GM21390 (cell line): ENCODE results near the gene UTP11.

ENCODE experiments used
- ATAC-seq: cut with Tn5 transposase; IDR thresholded peaks from one replicate; pipeline ENCODE4 v1.9.1; 2021; ENCODE audit not compliant: unreplicated experiment

The UTP11 gene

DNA sequence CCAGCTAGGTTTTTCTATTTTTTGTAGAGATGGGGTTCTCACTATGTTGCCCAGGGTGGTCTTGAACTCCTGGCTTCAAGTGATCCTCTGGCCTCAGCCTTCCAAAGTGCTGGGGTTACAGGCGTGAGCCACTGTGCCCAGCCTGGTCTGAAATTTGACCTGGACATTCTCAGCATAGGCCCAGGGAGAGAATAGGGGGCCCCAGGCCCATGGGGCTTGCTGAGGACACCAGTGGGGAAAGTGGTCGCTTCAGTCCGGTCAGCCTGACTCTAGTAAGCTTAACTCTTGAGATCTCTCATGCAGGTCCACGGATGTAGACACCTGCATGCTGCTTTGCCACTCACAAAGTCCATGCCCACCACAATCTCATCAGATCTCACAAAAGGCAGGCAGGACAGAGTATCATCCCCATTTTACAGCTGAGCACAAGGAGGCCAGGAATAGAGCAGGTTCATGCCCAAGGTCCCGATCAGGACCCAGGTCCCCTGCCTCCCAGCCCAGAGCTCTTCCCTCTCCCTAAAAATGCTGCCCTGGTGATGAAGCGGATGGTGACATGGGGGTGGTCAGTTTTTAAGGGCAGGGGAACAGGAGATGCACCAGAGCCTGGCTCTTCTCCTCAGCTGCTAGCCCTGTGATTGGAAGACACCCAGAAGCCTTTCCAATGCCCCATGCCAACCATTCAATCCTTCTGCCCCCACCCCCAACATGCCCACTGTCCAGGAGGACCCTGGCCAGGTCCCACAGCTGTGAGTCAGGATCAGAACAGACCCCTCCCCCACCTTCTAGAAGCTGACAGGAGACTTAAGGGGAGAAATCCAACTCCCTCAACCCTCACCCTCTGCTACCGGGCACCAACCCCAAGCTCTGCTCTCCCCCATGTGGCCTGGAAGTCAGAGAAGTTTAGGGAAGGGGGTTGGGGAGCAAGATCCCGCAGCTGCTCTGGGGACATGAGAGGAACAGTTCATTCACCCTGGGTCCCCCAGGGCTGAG lies 9.0 kb upstream of the UTP11 start:
- no peak for ATAC-seq

DNA sequence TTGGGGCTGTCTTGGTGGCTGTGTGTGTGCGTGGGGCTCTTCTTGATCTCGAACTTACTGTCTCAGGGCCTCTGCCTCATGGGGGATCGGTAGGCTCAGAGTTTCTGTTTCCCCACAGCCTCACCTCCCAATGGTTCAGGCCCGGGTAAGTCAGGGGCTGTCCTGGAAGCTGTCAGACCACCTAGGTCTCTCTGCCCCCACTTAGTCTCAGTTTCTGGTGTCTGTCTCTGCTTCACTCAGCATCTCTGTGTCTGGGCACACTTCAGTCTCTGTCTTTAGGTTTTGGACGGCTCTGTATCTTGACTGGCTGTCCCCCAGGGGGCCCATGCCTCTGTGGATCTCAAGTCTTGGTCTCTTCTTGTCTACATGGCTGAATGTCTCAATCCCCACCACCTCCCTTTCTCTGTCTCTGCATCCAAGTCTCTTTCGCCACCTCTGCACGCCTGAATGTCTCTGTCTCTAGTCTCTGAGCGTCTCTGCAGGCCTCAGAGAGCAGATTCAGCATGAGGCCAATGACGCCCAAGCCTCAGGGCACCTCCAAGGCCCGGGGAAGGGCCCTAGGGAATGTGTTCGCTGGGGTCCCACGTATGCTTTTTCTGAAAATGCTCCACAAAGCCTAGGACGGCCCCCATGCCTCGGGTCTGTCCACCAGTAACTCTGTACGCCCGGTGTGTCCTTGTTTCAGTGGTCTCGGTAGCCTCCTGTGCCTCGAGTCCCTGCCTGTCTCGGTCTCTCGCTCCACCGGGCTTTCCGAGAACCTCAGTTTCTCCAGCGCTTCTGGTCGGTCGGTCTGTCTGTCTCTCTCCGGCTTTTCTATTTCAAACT lies 8.0 kb upstream of the UTP11 start:
- no peak for ATAC-seq

DNA sequence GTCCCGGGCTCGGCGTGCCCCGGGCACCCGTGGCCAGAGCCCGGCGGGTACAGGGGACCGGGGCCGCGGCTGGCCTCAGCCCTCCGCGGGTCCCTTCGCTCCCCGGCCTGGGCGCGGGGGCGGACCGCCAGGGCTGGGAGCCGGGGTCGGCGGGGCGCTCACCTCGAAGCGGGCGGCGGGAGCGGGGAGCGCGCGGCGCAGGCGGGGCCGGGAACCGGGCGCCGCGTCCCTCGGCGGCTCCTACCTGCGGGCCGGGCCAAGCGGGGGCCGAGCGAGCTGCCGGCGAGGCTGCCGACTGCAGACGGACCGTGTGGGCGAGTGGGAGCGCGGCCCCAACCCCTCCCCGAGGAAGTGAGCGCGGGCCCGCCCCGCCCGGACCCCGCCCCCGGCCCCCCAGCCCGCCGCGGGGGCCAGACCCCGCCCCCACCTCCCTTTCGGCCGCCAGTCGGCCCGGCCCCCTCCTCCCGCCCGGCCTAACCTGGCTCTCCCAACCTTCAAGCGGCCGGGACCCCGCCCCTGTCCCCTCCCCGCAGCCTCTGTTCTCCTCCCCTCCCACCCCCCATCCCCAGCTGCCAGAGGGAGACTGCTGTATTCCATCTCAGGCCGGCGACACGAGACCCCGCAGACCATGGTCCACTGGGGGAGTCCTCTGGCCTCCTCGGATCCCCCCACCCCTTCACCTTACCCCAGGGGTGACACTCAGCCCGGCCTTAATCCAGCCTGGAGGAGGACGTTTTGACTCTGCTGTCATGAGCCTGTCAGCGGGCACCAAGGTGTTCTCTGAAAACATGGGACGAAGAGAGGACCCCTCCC lies 7.1 kb upstream of the UTP11 start, which contains the start of gene FHL3:
Gene FHL3 (minus strand): TSS at position 320 of the 813 bp plus-strand sequence. CDS start 6,102 bp downstream, outside the sequence.
- ATAC-seq: no peak

DNA sequence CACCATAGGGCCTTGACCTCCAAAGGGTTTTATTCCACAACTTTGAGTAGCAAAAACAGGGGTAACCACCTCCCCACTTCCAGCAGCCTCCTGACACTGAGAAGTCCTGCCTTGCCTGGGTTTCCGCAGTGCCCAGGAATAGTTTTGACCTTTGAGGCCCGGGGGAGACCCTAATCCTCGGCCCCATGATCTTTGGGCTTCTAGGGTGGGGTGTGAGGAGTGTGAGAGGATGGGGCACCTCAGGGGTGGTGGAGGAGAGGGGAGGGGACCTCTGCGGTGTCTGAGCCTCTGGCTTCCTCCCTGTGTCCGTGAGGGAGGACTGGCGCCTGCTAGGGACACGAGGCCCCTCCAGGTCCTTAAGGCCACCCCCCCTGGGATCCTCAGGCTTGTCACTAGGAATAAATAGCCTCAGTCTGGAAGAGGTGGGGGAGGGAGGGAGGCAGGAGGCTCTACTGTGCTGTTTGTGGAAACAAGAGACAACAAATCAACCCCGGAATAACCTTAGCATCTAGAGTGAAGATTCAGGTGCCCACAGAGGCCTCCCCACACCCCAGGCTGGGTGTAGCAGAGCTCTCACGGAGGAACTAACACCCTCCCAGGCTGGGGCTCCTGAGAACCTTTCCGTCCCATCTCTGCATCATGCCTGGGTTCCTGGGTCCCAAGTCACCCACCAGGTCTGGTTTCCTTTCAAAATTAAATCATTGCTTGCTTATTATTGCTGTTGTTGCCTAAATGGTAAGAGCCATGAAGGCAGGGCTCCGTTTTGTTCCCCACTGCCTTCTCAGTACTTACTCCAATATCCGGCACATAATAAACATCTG lies 6.3 kb upstream of the UTP11 start:
- ATAC-seq: no peak

DNA sequence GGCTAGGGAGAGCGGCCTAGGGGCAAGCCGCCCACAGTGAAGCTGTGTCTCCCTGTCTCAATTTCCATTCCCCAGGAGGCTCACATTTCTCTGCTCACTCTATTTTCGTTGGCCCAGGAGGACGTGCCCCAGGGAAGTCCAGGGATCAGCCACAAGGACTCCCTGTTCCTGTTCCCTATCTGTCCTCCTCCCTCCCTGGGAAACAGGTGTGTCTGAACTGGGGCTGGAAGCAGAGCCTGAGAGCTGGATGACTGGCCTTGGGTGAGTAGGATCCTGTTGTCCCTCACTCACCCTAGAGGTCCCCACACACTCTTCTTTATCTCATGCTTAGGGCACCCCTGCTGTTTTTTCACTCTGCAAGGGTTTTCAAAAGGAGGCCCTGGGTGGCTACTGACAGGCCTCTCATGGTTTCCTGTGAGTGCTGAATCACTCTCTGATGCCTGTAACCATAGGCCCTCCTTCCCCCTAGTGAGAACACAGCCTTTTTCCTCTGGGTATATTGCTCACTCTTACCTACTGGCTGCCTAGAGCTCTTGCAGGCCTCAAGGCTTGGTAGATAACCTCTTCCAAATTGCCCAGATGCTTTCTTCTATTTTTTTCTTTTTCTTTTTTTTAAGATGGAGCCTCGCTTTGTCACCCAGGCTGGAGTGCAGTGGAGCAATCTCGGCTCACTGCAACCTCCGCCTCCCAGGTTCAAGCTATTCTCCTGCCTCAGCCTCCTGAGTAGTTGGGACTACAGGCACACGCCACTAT lies 3.3 kb upstream of the UTP11 start:
- no peak for ATAC-seq

DNA sequence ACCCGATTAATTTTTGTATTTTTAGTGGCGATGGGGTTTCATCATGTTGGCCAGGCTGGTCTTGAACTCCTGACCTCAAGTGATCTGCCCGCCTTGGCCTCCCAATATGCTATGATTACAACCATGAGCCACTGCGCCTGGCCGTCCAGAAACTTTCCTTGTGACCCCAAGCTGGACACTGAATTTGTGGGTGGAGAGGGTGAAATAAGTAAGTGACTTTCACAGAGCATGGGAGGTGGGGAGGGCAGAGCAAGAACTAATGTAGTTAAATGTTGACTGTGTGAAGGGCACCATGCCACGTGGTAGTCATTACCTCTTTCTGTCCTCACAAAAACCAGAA lies 2.7 kb upstream of the UTP11 start:
- no peak for ATAC-seq

DNA sequence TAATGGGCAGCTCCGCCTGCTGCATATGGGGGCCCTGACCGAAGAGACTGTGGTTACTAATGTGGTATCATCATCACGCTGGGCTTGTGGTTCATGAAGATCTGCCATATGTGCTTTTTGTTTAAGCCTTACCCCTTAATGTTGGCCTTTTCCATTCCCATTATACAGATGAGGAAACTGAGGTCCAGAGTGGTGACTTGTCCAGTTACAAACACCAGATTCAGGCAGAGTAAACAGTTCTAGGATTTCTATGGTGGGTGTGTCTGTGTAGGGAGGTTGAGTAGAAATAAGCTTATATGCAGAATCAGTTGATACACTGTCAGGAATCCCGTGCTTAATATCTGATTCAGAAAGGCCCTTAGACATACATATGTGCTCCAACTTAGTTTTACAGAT lies 691 bp downstream of the UTP11 start:
- no peak for ATAC-seq

DNA sequence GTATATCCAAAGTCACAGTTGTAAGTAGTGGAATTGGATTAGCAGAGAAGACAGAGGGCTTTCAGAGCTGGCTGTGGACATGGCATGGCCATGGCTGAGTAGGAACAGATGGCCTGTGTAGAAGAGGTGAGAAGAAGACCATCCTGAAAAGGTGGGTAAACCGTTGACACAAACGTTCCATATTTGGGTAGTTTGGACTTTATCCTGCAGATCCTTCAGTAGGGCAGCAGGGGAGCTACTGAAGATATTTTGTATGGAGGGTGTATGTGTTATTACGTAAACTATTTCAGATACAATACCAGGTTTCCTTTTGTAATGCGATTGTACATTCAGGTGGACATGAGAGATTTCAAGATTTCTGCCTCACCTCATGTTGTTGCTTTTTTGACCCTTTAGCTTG lies 1.6 kb downstream of the UTP11 start:
- ATAC-seq: no peak

DNA sequence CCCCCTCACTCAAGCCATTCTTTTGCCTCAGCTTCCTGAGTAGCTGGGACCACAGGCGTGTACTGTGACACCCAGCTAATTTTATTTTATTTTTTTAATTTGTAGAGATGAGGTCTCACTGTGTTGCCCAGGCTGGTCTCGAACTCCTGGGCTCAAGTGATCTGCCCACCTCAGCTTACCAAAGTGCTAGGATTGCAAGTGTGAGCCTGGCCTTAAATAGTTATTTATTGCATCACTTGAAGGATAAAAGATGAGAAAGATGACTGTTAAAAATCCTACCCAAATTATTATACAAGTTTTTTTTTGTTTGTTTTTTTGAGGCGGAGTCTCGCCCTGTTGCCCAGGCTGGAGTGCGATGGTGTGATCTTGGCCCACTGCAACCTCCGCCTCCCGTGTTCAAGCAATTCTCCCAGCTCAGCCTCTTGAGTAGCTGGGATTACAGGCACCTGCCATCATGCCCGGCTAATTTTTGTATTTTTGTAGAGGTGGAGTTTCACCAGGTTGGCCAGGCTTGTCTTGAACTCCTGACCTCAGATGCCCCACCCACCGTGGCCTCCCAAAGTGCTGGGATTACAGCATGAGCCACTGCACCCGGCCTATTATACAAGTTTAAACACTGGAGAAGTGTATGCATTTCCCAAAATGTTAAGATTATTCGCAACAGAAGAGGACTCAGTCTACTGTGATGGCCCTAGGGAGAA lies 2.3 kb downstream of the UTP11 start:
- no peak for ATAC-seq

DNA sequence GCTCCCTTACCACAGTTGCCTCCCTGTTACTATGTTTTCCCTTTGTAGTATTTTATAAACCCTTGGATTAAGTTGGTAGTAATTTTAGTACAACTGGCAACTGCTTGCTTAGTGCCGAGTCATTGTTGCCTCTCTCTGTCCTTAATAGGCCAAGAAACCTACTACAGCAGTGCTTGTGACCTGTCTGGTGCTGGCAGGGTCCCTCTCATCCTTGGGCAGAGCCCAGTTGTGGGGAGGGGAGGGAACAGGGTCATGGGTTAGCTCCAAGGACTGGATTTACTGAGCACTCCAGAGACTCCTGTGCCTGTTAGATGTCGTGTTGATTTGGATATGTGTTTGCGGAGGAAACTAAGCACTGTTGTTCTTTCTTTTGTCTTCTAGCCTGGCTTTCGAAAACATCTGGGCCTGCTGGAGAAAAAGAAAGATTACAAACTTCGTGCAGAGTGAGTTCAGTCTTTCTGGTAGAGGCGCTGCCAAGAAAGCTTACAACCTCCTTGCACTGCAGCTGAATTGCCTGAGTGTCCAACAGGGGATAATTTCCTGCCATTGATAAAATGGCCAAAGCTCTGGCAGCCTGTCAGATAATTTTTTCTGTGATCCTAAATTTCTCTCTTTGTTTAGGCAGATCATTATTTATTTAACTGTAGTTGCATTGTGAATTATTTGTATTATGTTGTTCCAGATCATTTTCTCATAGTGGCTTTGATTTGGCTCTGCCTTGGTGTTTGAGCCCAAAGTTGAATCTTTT lies 3.6 kb downstream of the UTP11 start:
- ATAC-seq: no peak

DNA sequence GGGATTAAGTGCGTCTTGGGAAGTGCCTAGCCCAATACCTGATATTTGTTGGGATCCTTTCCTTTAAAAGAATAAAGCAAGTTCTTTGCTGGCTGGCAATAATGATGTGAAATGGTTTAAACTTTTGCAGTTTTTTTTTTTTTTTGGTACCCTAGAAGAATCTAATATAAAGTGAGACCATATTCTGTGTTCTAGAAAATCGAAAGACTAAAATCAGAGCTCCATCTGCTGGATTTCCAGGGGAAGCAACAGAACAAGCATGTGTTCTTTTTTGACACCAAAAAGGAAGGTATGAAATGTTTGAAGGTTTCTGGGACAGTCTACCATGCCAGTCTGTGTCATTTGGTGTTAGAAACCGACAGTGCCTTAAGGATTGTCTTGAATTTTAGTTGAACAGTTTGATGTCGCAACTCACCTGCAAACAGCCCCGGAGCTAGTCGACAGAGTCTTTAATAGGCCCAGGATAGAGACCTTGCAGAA lies 6.4 kb downstream of the UTP11 start:
- ATAC-seq: no peak

DNA sequence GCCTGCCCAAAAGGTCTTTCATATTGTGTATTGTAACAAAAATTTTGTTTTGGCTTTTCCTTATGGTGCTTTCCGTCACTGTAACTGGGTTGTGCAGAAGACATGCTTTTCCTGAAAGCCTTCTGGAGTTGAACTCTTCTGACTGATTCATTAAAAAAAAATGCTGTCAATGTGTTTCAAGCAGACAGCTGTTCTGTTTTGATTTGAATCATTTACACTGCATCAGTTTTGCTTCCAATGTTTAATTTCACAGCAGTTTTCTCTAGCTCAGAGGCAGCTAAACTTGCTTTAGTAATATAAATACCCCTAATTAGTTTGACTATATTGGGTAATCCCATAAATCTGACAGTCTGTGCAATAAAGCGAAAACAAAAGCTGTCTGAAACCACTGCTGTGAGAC lies 7.9 kb downstream of the UTP11 start:
- no peak for ATAC-seq

DNA sequence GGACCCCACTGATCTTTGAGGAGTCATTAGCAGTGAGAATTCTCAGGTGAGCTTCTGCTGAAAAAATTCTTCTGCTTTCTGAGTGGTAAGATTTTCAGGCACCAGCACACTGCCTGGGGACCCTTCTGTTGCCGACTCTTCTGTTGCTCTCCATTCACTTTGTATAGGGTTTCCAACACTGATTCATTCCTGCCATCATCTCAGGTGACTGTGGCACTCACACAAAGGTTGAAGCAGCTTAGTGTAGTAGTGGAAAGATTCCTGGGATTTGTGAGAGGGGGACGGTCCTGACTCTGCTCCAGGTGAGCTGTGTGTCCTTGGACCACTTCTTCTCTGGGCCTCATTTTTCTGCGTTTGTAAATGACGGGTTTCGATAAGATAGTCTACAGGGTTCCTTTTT lies 9.4 kb downstream of the UTP11 start:
- ATAC-seq: no peak

DNA sequence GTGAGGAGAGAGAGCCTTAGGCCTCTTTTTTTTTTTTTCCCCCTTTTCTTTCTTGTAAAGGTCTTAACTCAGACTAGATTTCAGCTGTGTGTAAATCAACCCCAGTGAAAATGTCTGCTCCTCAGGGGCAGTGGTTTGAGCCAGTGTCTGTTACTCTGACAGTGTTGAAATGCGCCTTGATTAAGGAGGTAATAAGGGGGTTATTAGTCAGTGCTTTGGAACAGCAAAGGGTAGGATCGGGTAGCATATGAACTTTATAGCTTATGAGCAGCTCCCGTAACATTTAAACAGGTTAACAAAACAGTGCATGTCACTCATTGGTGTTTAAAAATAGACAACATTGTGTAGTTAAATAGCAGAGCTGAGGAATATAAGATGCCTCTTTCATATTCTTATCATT lies 10.3 kb downstream of the UTP11 start:
- no peak for ATAC-seq

DNA sequence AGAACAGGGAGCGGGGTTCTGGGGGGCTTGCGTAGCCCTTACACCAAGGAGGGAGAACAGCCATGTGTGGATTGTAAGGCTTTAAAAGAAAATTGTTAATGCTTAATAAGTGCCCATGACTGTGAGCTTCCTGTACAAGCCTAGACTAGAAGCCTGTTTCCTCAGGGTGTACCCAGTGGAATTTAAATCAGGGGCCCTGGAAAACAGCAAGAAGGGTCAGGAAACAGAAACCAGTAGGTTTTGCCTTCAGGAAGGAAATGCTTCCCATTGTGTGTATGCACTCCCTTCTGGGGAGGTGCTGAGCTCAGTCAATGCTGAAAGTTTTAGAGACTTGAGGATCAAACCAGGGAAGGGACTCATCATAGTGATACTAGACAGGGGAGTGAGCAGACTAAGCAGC lies 12.7 kb downstream of the UTP11 start:
- no peak for ATAC-seq

DNA sequence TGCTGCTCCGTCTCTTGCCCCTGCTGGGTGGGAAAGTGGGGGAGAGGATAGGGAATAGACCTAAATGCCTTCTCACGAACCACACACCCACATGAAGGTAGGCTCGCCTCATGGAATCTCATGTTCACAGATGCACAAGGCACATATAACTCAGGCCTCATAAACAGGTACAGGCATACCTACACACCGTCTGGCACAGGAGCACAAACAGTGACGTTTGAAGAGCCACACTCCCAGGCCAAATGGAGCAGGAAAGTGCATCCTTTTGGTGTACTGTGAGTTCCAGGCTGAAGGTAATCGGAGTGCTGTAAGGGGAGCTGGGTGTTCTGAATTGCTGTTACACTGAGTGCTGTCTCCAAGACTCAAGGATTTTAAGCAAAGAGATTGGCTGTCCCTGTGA lies 13.1 kb downstream of the UTP11 start:
- no peak for ATAC-seq

DNA sequence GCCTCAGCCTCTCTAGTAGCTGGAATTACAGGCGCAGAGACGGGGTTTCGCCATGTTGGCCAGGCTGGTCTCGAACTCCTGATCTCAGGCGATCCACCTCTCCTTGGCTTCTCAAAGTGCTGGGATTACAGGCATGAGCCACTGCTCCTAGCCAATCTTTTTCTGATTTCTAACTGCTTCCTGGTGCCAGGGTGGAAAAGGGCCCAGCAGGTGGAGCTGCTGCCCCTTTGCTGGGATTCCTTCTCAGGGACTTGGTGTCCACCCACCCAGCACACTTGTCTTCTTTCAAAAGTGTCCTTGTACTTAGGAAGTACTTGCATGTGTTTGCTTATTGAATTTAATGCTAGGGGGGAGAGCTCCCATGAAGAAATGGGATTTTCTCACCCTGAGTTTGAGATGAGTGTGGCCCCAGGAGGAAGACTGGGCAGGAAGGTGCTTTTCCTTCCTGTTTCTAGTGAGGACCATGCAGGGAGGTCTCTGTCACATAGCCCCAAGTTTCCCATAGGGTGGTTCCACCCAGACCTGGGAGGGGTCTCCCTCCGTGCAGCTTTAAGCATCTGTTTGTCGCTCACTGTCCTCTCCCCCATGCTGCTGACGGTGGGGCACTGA lies 14.2 kb downstream of the UTP11 start:
- no peak for ATAC-seq
